SK-N-SH (cell line): ENCODE results near the gene KRT75. TPM values are rescaled to one million over a fixed set of nuclear protein-coding genes. Genes with fewer than 3 reads are reported as not detected.

Source experiments
- CTCF ChIA-PET: fragments of 300-600, 350-600 bp; formaldehyde crosslinking; extraction: SDS; loops from one replicate; lab custom pipeline; 2021; lab: Yijun Ruan, JAX
- POLR2A ChIA-PET: fragments of 350-600 bp; sonication (Branson Sonifier 250); formaldehyde crosslinking; extraction: SDS; loops from one replicate; lab custom pipeline; 2020; ENCODE audit warnings: antibody characterized with exemption, inconsistent platforms; lab: Yijun Ruan, JAX
- DNase-seq: peaks from one replicate; pipeline ENCODE4 v3.0.0; 2012
- H2AFZ ChIP-seq: fragments of 200-600 bp; sonication (generic); 2 replicates; pipeline ENCODE4 v1.8.1; 2016; ENCODE audit warnings: antibody characterized with exemption, mild to moderate bottlenecking, low read depth
- H3F3A ChIP-seq: fragments of 200-600 bp; sonication (generic); replicated peaks from 2 replicates; pipeline ENCODE3; 2016; ENCODE audit warnings: antibody characterized with exemption, mild to moderate bottlenecking; ENCODE audit not compliant: insufficient read depth
- H3K27ac ChIP-seq, 2 experiments: fragments of 200-500 bp in 1 of 2; fragments of 200-600 bp in 1 of 2; sonication (Bioruptor generic) in 1 of 2; sonication (generic), shearing (Covaris generic) in 1 of 2; 2 replicates each; pipeline versions ENCODE4 v1.5.1 to v1.6.1; 2014 to 2016; ENCODE audit warnings: low read depth in 2 of 2, inconsistent platforms in 1 of 2, low read length in 1 of 2, mild to moderate bottlenecking in 1 of 2, mixed read lengths in 1 of 2
- H3K27me3 ChIP-seq: fragments of 200-600 bp; sonication (generic), shearing (Covaris generic); 2 replicates; pipeline ENCODE4 v1.6.1; 2016; ENCODE audit warnings: mixed run types; ENCODE audit not compliant: insufficient read depth
- H3K36me3 ChIP-seq, 2 experiments: fragments of 200-500 bp in 1 of 2; fragments of 200-600 bp in 1 of 2; sonication (Bioruptor generic) in 1 of 2; sonication (generic) in 1 of 2; replicated peaks in 1 of 2; 2 replicates each; pipeline versions ENCODE3 to v1.5.1; 2014 to 2016; ENCODE audit warnings: low read length in 1 of 2, mild to moderate bottlenecking in 1 of 2; ENCODE audit not compliant: insufficient read depth in 2 of 2, control insufficient read depth in 1 of 2
- H3K4me1 ChIP-seq, 2 experiments: fragments of 200-500 bp in 1 of 2; fragments of 200-600 bp in 1 of 2; sonication (Bioruptor generic) in 1 of 2; sonication (generic), shearing (Covaris generic) in 1 of 2; 2 replicates each; pipeline versions ENCODE4 v1.5.1 to v1.6.1; 2014 to 2016; ENCODE audit warnings: low read depth in 1 of 2, low read length in 1 of 2, mixed run types in 1 of 2; ENCODE audit not compliant: insufficient read depth in 2 of 2, control insufficient read depth in 1 of 2
- H3K4me2 ChIP-seq: fragments of 200-600 bp; sonication (generic), shearing (Covaris generic); 2 replicates; pipeline ENCODE4 v1.6.1; 2017; ENCODE audit warnings: mixed run types
- H3K4me3 ChIP-seq, 2 experiments: fragments of 200-500 bp in 1 of 2; fragments of 200-600 bp in 1 of 2; sonication (Bioruptor generic) in 1 of 2; sonication (generic), shearing (Covaris generic) in 1 of 2; 2 replicates each; pipeline versions ENCODE4 v1.5.1 to v1.8.1; 2014 to 2016; ENCODE audit warnings: low read depth in 2 of 2, inconsistent platforms in 1 of 2, low read length in 1 of 2, mild to moderate bottlenecking in 1 of 2, mixed read lengths in 1 of 2, moderate library complexity in 1 of 2
- H3K79me2 ChIP-seq: fragments of 200-600 bp; sonication (generic); 2 replicates; pipeline ENCODE4 v1.8.1; 2017; ENCODE audit warnings: mild to moderate bottlenecking; ENCODE audit not compliant: insufficient read depth
- H3K9ac ChIP-seq: fragments of 200-600 bp; sonication (generic); 2 replicates; pipeline ENCODE4 v1.6.1; 2017; ENCODE audit warnings: mixed run types
- H3K9me2 ChIP-seq: fragments of 200-600 bp; sonication (generic); 2 replicates; pipeline ENCODE4 v1.6.1; 2017; ENCODE audit warnings: mixed run types
- H3K9me3 ChIP-seq: fragments of 200-600 bp; sonication (generic); 2 replicates; pipeline ENCODE4 v1.6.1; 2017; ENCODE audit warnings: mixed run types, mild to moderate bottlenecking, moderate library complexity
- H4K20me1 ChIP-seq: fragments of 200-600 bp; sonication (generic); 2 replicates; pipeline ENCODE4 v1.6.1; 2017; ENCODE audit warnings: mild to moderate bottlenecking, mixed run types; ENCODE audit not compliant: insufficient read depth
- CHD2 ChIP-seq: fragments of 150-350 bp; IDR thresholded peaks from 2 replicates; pipeline ENCODE4 v1.6.1; 2018; ENCODE audit warnings: low read length; ENCODE audit not compliant: partially characterized antibody
- ELF1 ChIP-seq: IDR thresholded peaks from 2 replicates; pipeline ENCODE4 v1.4.0; 2012
- EP300 ChIP-seq, 2 experiments: IDR thresholded peaks; 2 replicates each; pipeline versions ENCODE4 v1.4.0 to v1.6.1; 2012; ENCODE audit warnings: borderline replicate concordance in 1 of 2, low read depth in 1 of 2, low read length in 1 of 2
- FOXJ3 ChIP-seq: sonication (generic); formaldehyde crosslinking; IDR thresholded peaks from 2 replicates; pipeline ENCODE4 v1.5.1; 2020; ENCODE audit warnings: mild to moderate bottlenecking, missing genetic modification reagents
- FOXM1 ChIP-seq: IDR thresholded peaks from 2 replicates; pipeline ENCODE4 v1.4.0; 2012; ENCODE audit warnings: low read depth, mild to moderate bottlenecking
- GABPA ChIP-seq: IDR thresholded peaks from 2 replicates; pipeline ENCODE4 v1.4.0; 2012; ENCODE audit warnings: low read depth, mild to moderate bottlenecking
- IRF3 ChIP-seq: fragments of 150-350 bp; IDR thresholded peaks from 2 replicates; pipeline ENCODE4 v1.6.1; 2016; ENCODE audit warnings: mild to moderate bottlenecking, low read depth, low read length
- JUND ChIP-seq: IDR thresholded peaks from 2 replicates; pipeline ENCODE4 v1.4.0; 2012
- MAX ChIP-seq: IDR thresholded peaks from 2 replicates; pipeline ENCODE4 v1.4.0; 2012; ENCODE audit warnings: low read depth
- MEF2A ChIP-seq: IDR thresholded peaks from 2 replicates; pipeline ENCODE4 v1.4.0; 2012; ENCODE audit warnings: low read depth, borderline replicate concordance
- NFIC ChIP-seq: IDR thresholded peaks from 2 replicates; pipeline ENCODE4 v1.4.0; 2012; ENCODE audit warnings: borderline replicate concordance
- POLR2AphosphoS5 ChIP-seq: IDR thresholded peaks from 2 replicates; pipeline ENCODE4 v1.6.1; 2012; ENCODE audit warnings: low read depth, low read length
- RCOR1 ChIP-seq: fragments of 150-350 bp; IDR thresholded peaks from 2 replicates; pipeline ENCODE4 v1.6.1; 2017; ENCODE audit warnings: antibody characterized with exemption, low read length
- RFX5 ChIP-seq: IDR thresholded peaks from 2 replicates; pipeline ENCODE4 v1.6.1; 2012; ENCODE audit warnings: mild to moderate bottlenecking, improper control_type of control experiment, low read length
- SMC3 ChIP-seq: IDR thresholded peaks from 2 replicates; pipeline ENCODE4 v1.6.1; 2012; ENCODE audit warnings: low read depth, low read length, improper control_type of control experiment
- TAF1 ChIP-seq: IDR thresholded peaks from 2 replicates; pipeline ENCODE4 v1.6.1; 2012; ENCODE audit warnings: low read depth, mild to moderate bottlenecking, low read length, moderate library complexity, borderline replicate concordance
- TCF12 ChIP-seq: IDR thresholded peaks from 2 replicates; pipeline ENCODE4 v1.4.0; 2012
- USF1 ChIP-seq: IDR thresholded peaks from 2 replicates; pipeline ENCODE4 v1.4.0; 2012; ENCODE audit warnings: low read depth, borderline replicate concordance
- WGBS: methylation state at CpG from one replicate; pipeline ENCODE4 v1.1.6; 2017; ENCODE audit warnings: low lambda C conversion rate; 5-methylcytosine and 5-hydroxymethylcytosine counted together
- polyA plus RNA-seq, 3 experiments: library from polyadenylated mRNA; depleted of rRNA; stranded (reverse); fragments of >200 nt; gene quantifications; 2 replicates each; pipeline ENCODE4 v1.2.3, GENCODE V29; 2012
- TF ChIP-seq, protein P1 (sequence below): IDR thresholded peaks from 2 replicates; pipeline ENCODE4; 2012

Gene KRT75
- polyA plus RNA-seq, 1 of the 3 experiments (the other 2 are of a cell fraction), result not detected

DNA sequence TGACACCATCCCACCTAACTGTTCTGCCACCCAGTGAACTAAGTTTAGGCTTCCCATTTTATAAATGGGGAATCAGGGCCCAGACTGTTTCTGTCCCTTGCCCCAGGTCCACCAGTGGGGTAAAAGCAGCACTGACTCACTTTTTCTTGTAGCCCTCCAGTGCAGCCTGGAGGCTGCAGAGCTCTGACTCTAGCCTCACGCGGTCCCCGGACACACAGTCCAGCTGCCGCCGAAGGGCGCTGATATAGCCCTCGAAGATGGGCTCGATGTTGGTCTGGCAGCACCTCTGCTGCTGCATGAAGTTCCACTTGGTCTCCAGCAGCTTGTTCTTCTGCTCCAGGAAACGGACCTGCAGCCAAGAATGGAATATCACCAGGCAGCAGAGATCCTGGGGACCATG is 30.6 kb downstream of the KRT75 start:
- H3K4me3 ChIP-seq, result no peak overlapping the region
- no peak for DNase-seq
- H3K9me2 ChIP-seq, result no peaks in the 10 kb centered on the region
- H3K9ac ChIP-seq, result no peak overlapping the region
- 37% methylated on average over 2 of the region's 9 CpGs for WGBS
- no peaks in the 10 kb centered on the region for H3F3A ChIP-seq
- ChIA-PET CTCF (interaction anchor here (1.7 to 2.2 kb wide), 2 partner anchors 10 to 12 kb away, joined by 4 to 8 read pairs; no protein-coding TSS in a partner anchor), POLR2A (no interaction called here)
- H3K27ac ChIP-seq, result no peak overlapping the region
- no peaks in the 10 kb centered on the region for H3K36me3 ChIP-seq
- peaks cover 31% of the 10 kb centered on the region for H3K27me3 ChIP-seq
- no peak for TF ChIP-seq IRF3
- no peak for TF ChIP-seq POLR2AphosphoS5
- TF ChIP-seq NFIC, result no peak
- no peak for TF ChIP-seq FOXJ3 (CRISPR knock-in tag)
- TF ChIP-seq MAX, result no peak
- no peak for TF ChIP-seq EP300 (IDR thresholded peaks at IDR 0.05; ENCODE audit: borderline replicate concordance in 1 of 2, low read depth in 1 of 2, low read length in 1 of 2)
- no peak for TF ChIP-seq GABPA
- no peak for TF ChIP-seq RCOR1
- TF ChIP-seq ELF1, result no peak
- TF ChIP-seq TAF1, result no peak
- no peak for TF ChIP-seq FOXM1
- TF ChIP-seq JUND, result no peak
- no peak for TF ChIP-seq RFX5
- TF ChIP-seq SMC3, result no peak
- TF ChIP-seq MEF2A, result no peak
- TF ChIP-seq, protein P1, sequence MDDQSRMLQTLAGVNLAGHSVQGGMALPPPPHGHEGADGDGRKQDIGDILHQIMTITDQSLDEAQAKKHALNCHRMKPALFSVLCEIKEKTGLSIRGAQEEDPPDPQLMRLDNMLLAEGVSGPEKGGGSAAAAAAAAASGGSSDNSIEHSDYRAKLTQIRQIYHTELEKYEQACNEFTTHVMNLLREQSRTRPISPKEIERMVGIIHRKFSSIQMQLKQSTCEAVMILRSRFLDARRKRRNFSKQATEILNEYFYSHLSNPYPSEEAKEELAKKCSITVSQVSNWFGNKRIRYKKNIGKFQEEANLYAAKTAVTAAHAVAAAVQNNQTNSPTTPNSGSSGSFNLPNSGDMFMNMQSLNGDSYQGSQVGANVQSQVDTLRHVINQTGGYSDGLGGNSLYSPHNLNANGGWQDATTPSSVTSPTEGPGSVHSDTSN, result no peak
- no peaks in the 10 kb centered on the region for H4K20me1 ChIP-seq
- H3K9me3 ChIP-seq, result no peaks in the 10 kb centered on the region
- no peak overlapping the region for H3K4me2 ChIP-seq
- H3K79me2 ChIP-seq, result no peaks in the 10 kb centered on the region
- H2AFZ ChIP-seq, result no peak overlapping the region
- no peaks in the 10 kb centered on the region for H3K4me1 ChIP-seq

- TF ChIP-seq USF1 (no peak), MAX (no peak), TCF12 (no peak), CHD2 (no peak), POLR2AphosphoS5 (no peak), NFIC (no peak)
- TF ChIP-seq, protein P1, result no peak
- POLR2A ChIA-PET, result no interaction called here
- CTCF ChIA-PET, result interaction anchor here (1.1 to 2.2 kb wide), 3 partner anchors 11 to 477 kb away, joined by 3 to 8 read pairs (median 4); no protein-coding TSS in a partner anchor
These were observed 31.2 kb downstream of the KRT75 start for GRCh38 chr12:52402873-52403540.

More at GRCh38 chr12:52402873-52403540, 31.2 kb downstream of the KRT75 start:
- Histone ChIP-seq H3K4me1 (no peaks in the 10 kb centered on the region), H3K27ac (no peak overlapping the region), H3K79me2 (no peaks in the 10 kb centered on the region), H3K9ac (no peak overlapping the region), H3K27me3 (peaks cover 34% of the 10 kb centered on the region), H3F3A (no peaks in the 10 kb centered on the region), H3K9me3 (no peaks in the 10 kb centered on the region), H2AFZ (no peak overlapping the region), H3K4me2 (no peak overlapping the region), H3K9me2 (no peaks in the 10 kb centered on the region), H3K4me3 (no peak overlapping the region), H3K36me3 (no peaks in the 10 kb centered on the region), H4K20me1 (no peaks in the 10 kb centered on the region)
- no peak for DNase-seq
- 22% methylated on average over 3 of the region's 3 CpGs for WGBS
